Stimulated activated CD4-positive, alpha-beta T cell treated with anti-CD3 and anti-CD28 coated beads, TNF-alpha, amount 100 ng/mL, for 4 hours (primary cell): ENCODE data around the gene MFSD6L.

Experiments used
- DNase-seq, 3 experiments: peaks; one replicate each; pipeline ENCODE4 v3.0.0-alpha.2; 2020; ENCODE audit warnings: low read depth in 3 of 3

Gene MFSD6L

GRCh38 chr17:8793649-8794048 is 5.5 kb downstream of the MFSD6L start:
- DNase-seq = no peak

- no peak for DNase-seq
These were observed 6.5 kb downstream of the MFSD6L start for GRCh38 chr17:8792646-8793045.

- DNase-seq = no peak
These were observed 7.3 kb downstream of the MFSD6L start for GRCh38 chr17:8791910-8792270.

GRCh38 chr17:8791248-8791909 is 7.8 kb downstream of the MFSD6L start:
- no peak for DNase-seq

- no peak for DNase-seq
These were observed 9.4 kb downstream of the MFSD6L start for GRCh38 chr17:8789743-8790142.

GRCh38 chr17:8788998-8789397 is 10.2 kb downstream of the MFSD6L start:
- no peak for DNase-seq

GRCh38 chr17:8785547-8786413 is 13.4 kb downstream of the MFSD6L start:
- peak; percentile 28 to 32 (median 32) for DNase-seq

- DNase-seq = no peak
These were observed 17.0 kb downstream of the MFSD6L start for GRCh38 chr17:8782176-8782575.

- DNase-seq = no peak
These were observed 17.4 kb downstream of the MFSD6L start for GRCh38 chr17:8781776-8782175.

GRCh38 chr17:8776881-8777280 is 22.3 kb downstream of the MFSD6L start:
- DNase-seq = no peak

- DNase-seq = no peak
These were observed 22.9 kb downstream of the MFSD6L start for GRCh38 chr17:8776248-8776647.

- DNase-seq = no peak
These were observed 32.4 kb downstream of the MFSD6L start for GRCh38 chr17:8766731-8767130.

- no peak for DNase-seq
These were observed 37.2 kb downstream of the MFSD6L start for GRCh38 chr17:8762012-8762411.

- no peak for DNase-seq
These were observed 41.0 kb downstream of the MFSD6L start, which contains the start of gene SPDYE4 for GRCh38 chr17:8758137-8758596. Gene SPDYE4, minus strand, starts transcription at chr17:8758546. Its CDS starts 164 bp downstream, at chr17:8758382.

GRCh38 chr17:8757189-8757588 is 42.0 kb downstream of the MFSD6L start:
- no peak for DNase-seq

GRCh38 chr17:8755590-8756255 is 43.4 kb downstream of the MFSD6L start:
- no peak for DNase-seq

- DNase-seq = no peak
These were observed 44.3 kb downstream of the MFSD6L start for GRCh38 chr17:8754890-8755289.

GRCh38 chr17:8753976-8754440 is 45.2 kb downstream of the MFSD6L start:
- no peak for DNase-seq

- no peak for DNase-seq
These were observed 45.8 kb downstream of the MFSD6L start for GRCh38 chr17:8753136-8753975.

- no peak for DNase-seq
These were observed 49.5 kb downstream of the MFSD6L start for GRCh38 chr17:8749616-8750015.

- DNase-seq = no peak
These were observed 51.4 kb downstream of the MFSD6L start for GRCh38 chr17:8747742-8748141.
